GM21360 (cell line): Measurements from ENCODE around the gene DNAJC10.

ENCODE experiments used
- ATAC-seq: cut with Tn5 transposase; IDR thresholded peaks from one replicate; pipeline ENCODE4 v1.9.1; 2021; ENCODE audit warnings: mild to moderate bottlenecking, moderate library complexity; ENCODE audit not compliant: unreplicated experiment

Gene DNAJC10

GRCh38 chr2:182831101-182831500, 115.0 kb downstream of the DNAJC10 start:
- ATAC-seq: no peak

- ATAC-seq: no peak
Observed at GRCh38 chr2:182831921-182832320, 115.9 kb downstream of the DNAJC10 start.

GRCh38 chr2:182833084-182833854, 117.2 kb downstream of the DNAJC10 start:
- ATAC-seq: no peak

DNA sequence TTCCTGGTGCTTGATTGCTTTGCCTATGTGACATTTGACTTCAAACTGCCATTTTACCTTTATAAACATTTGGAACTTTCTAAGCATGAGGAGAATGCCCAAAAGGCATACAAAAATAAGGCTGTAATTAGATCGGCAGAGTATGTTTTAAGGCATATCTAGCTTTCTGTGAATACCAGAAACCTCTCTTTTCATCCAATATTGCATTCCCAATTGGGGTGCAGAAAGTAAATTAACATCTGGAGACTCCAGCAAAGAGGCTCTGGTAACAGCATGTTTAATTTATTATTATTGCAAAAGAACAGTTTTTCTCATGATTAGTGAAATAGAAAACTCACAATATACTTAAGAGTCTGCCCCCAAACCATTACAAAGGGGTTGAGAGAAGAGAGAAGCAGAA, 118.2 kb downstream of the DNAJC10 start:
- no peak for ATAC-seq

GRCh38 chr2:182836451-182836850, 120.4 kb downstream of the DNAJC10 start:
- no peak for ATAC-seq
